ENCODE measurements around the gene RPUSD2. TPM values are rescaled to one million over a fixed set of nuclear protein-coding genes. Genes with fewer than 3 reads are reported as not detected.

RPUSD2 gene
- polyA plus RNA-seq, 1 donor (not counting 4 experiments of a cell fraction or from before 2014, with no cell fraction given) = 8.0 TPM

- TF ChIP-seq CTCF (optimal IDR thresholded peaks at IDR 0.05 in 1 of 3, IDR thresholded peaks at IDR 0.05 in 1 of 3, conservative IDR thresholded peaks at IDR 0.05 in 1 of 3; ENCODE audit: extremely low read depth in 1 of 3, insufficient read depth in 2 of 3, low read length in 3 of 3) (no peak), EZH2 (IDR thresholded peaks at IDR 0.05; ENCODE audit: low read length) (no peak)
- dilution Hi-C loops (cut with MboI; ENCODE audit: extremely low pct_ligation_motif_present, low sequenced_read_pairs) = no loop called here
- Histone ChIP-seq H2AFZ (ENCODE audit: control insufficient read depth, low read length) (no peak overlapping the region), H3K27ac (ENCODE audit: control insufficient read depth, insufficient read depth, low read length) (no peak overlapping the region), H3K79me2 (ENCODE audit: control insufficient read depth, insufficient read depth, low read length) (peaks cover 71% of the 10 kb centered on the region), H3K4me2 (ENCODE audit: control insufficient read depth, extremely low read depth, insufficient read depth, low read depth, low read length) (no peak overlapping the region), H3K9me3 (ENCODE audit: control insufficient read depth, low read depth, low read length) (no peaks in the 10 kb centered on the region), H3K9ac (ENCODE audit: control insufficient read depth, extremely low read depth, insufficient read depth, low read length) (no peak overlapping the region), H3K9me1 (ENCODE audit: control insufficient read depth, extremely low read depth, insufficient read depth, low read length) (no peaks in the 10 kb centered on the region), H3K4me1 (ENCODE audit: control insufficient read depth, extremely low read depth, insufficient read depth, low read length) (peaks cover 6% of the 10 kb centered on the region), H3K36me3 (ENCODE audit: control insufficient read depth in 2 of 2, extremely low read depth in 1 of 2, insufficient read depth in 2 of 2, low read length in 2 of 2) (no peaks in the 10 kb centered on the region), H4K20me1 (ENCODE audit: control insufficient read depth, extremely low read depth, insufficient read depth, low read length) (no peaks in the 10 kb centered on the region), H3K27me3 (ENCODE audit: control insufficient read depth, extremely low read depth, insufficient read depth, low read length) (no peaks in the 10 kb centered on the region), H3K4me3 (ENCODE audit: control insufficient read depth in 2 of 3, extremely low read depth in 1 of 3, insufficient read depth in 2 of 3, low read depth in 1 of 3, low read length in 3 of 3) (no peak overlapping the region)
- FAIRE-seq (no peak), DNase-seq (ENCODE audit: low read depth, low spot score) (no peak)
These were observed 29.0 kb downstream of the RPUSD2 start for GRCh38 chr15:40598126-40598525.

GRCh38 chr15:40598672-40599071 is 29.6 kb downstream of the RPUSD2 start:
- Histone ChIP-seq H2AFZ (ENCODE audit: control insufficient read depth, low read length) (no peak overlapping the region), H3K9ac (ENCODE audit: control insufficient read depth, extremely low read depth, insufficient read depth, low read length) (no peak overlapping the region), H3K79me2 (ENCODE audit: control insufficient read depth, insufficient read depth, low read length) (peaks cover 72% of the 10 kb centered on the region), H3K9me1 (ENCODE audit: control insufficient read depth, extremely low read depth, insufficient read depth, low read length) (no peaks in the 10 kb centered on the region), H3K36me3 (ENCODE audit: control insufficient read depth in 2 of 2, extremely low read depth in 1 of 2, insufficient read depth in 2 of 2, low read length in 2 of 2) (no peaks in the 10 kb centered on the region), H3K4me1 (ENCODE audit: control insufficient read depth, extremely low read depth, insufficient read depth, low read length) (peaks cover 6% of the 10 kb centered on the region), H3K27me3 (ENCODE audit: control insufficient read depth, extremely low read depth, insufficient read depth, low read length) (no peaks in the 10 kb centered on the region), H3K27ac (ENCODE audit: control insufficient read depth, insufficient read depth, low read length) (no peak overlapping the region), H4K20me1 (ENCODE audit: control insufficient read depth, extremely low read depth, insufficient read depth, low read length) (no peaks in the 10 kb centered on the region), H3K4me2 (ENCODE audit: control insufficient read depth, extremely low read depth, insufficient read depth, low read depth, low read length) (no peak overlapping the region), H3K9me3 (ENCODE audit: control insufficient read depth, low read depth, low read length) (no peaks in the 10 kb centered on the region), H3K4me3 (ENCODE audit: control insufficient read depth in 2 of 3, extremely low read depth in 1 of 3, insufficient read depth in 2 of 3, low read depth in 1 of 3, low read length in 3 of 3) (no peak overlapping the region)
- FAIRE-seq = no peak
- DNase-seq (ENCODE audit: low read depth, low spot score) = no peak
- TF ChIP-seq EZH2 (IDR thresholded peaks at IDR 0.05; ENCODE audit: low read length) = no peak
- no peak for TF ChIP-seq CTCF (optimal IDR thresholded peaks at IDR 0.05 in 1 of 3, IDR thresholded peaks at IDR 0.05 in 1 of 3, conservative IDR thresholded peaks at IDR 0.05 in 1 of 3; ENCODE audit: extremely low read depth in 1 of 3, insufficient read depth in 2 of 3, low read length in 3 of 3)
- dilution Hi-C loops (cut with MboI; ENCODE audit: extremely low pct_ligation_motif_present, low sequenced_read_pairs) = no loop called here

All from keratinocyte (primary cell).